AG10803 (cell line): Measurements from ENCODE around the gene DISC1.

Source experiments
- DNase-seq: peaks from one replicate; pipeline ENCODE4 v3.0.0; 2010; ENCODE audit warnings: low read depth
- H3K4me3 ChIP-seq: 2 replicates; pipeline ENCODE4 v1.5.1; 2011; ENCODE audit warnings: mild to moderate bottlenecking, low read length, control low read depth
- CTCF ChIP-seq: conservative IDR thresholded peaks from 2 replicates; pipeline ENCODE4 v1.5.1; 2011; ENCODE audit warnings: mild to moderate bottlenecking, low read length, control low read depth, inconsistent platforms

The DISC1 gene

GRCh38 chr1:231931146-231931545 is 304.6 kb downstream of the DISC1 start:
- no peak for TF ChIP-seq CTCF
- no peak for DNase-seq
- no peak overlapping the region for H3K4me3 ChIP-seq

- DNase-seq = no peak
- no peak overlapping the region for H3K4me3 ChIP-seq
- TF ChIP-seq CTCF = peak; percentile 47
These were observed 305.4 kb downstream of the DISC1 start for GRCh38 chr1:231931846-231932454.

- DNase-seq = no peak
- no peak overlapping the region for H3K4me3 ChIP-seq
- TF ChIP-seq CTCF = no peak
These were observed 307.4 kb downstream of the DISC1 start for GRCh38 chr1:231933711-231934626.

GRCh38 chr1:231934797-231935196 is 308.2 kb downstream of the DISC1 start:
- H3K4me3 ChIP-seq = no peak overlapping the region
- no peak for DNase-seq
- TF ChIP-seq CTCF = no peak

- H3K4me3 ChIP-seq = no peak overlapping the region
- DNase-seq = no peak
- TF ChIP-seq CTCF = no peak
These were observed 309.3 kb downstream of the DISC1 start for GRCh38 chr1:231935856-231936255.

DNA sequence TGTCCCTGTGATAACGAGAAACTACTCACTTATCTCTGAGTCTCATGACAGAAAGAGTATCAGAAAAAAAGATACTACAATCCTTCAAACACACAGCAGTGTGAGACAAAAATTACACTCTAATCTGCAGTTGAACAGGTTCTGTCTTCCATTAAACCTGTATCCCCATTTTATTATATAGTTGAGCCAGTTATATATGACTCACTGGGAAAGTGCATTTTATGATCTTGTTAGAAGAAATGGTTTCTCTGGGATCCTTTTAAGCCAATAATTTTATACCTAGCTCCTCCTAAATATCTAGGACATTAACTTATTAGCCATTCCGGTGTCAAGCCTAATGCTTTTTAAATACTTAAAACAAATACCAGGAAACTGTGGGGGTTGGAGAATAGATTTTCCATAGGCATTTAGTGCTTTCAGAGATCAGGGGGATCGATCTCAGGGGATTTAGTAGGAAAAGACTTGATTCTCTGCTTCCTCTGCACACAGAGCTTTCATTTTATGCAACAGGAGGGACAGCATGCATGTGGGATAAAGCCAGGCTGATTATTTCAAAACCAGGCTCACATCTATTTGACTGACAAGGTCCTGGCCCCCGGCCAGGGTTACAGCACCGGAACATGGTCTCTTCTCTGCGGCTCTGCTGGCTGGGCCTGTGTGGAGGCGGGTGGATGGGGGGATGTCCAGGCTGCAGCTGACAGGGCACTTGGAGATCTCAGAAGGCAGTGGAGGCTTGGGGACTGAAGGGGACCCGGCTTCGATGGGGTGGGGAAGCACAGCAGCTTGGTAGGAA is 310.6 kb downstream of the DISC1 start:
- no peak overlapping the region for H3K4me3 ChIP-seq
- no peak for DNase-seq
- TF ChIP-seq CTCF = no peak
